Neural cell (in vitro differentiated cells): ENCODE measurements around the gene PGM5.

Experiments used
- CTCF ChIP-seq: fragments of 450-650 bp; IDR thresholded peaks from 2 replicates; pipeline ENCODE4 v1.5.1; 2014; ENCODE audit warnings: antibody characterized with exemption, mild to moderate bottlenecking, moderate library complexity; ENCODE audit not compliant: poor library complexity, severe bottlenecking
- EP300 ChIP-seq: fragments of 450-650 bp; conservative IDR thresholded peaks from 2 replicates; pipeline ENCODE4 v1.6.1; 2014; ENCODE audit warnings: antibody characterized with exemption, mild to moderate bottlenecking, moderate library complexity; ENCODE audit not compliant: poor library complexity, severe bottlenecking
- EZH2 ChIP-seq: fragments of 200-600, 300-800 bp; shearing (Covaris generic), sonication (generic); IDR thresholded peaks from 2 replicates; pipeline ENCODE4 v1.6.1; 2014; ENCODE audit warnings: antibody characterized with exemption, low read length, borderline replicate concordance, mild to moderate bottlenecking; ENCODE audit not compliant: insufficient read depth, poor library complexity, severe bottlenecking
- RAD21 ChIP-seq: fragments of 450-650 bp; conservative IDR thresholded peaks from 2 replicates; pipeline ENCODE4 v1.6.1; 2014; ENCODE audit warnings: antibody characterized with exemption, mild to moderate bottlenecking, moderate library complexity
- SMC3 ChIP-seq: fragments of 450-650 bp; conservative IDR thresholded peaks from 2 replicates; pipeline ENCODE4 v1.6.1; 2014; ENCODE audit warnings: antibody characterized with exemption, mild to moderate bottlenecking, moderate library complexity; ENCODE audit not compliant: poor library complexity
- TAF1 ChIP-seq: IDR thresholded peaks from 2 replicates; pipeline ENCODE4 v1.6.1; 2012; ENCODE audit warnings: low read depth

- TF ChIP-seq SMC3 (no peak), CTCF (no peak), TAF1 (no peak), RAD21 (no peak), EP300 (no peak), EZH2 (no peak)
Measured at GRCh38 chr9:68480807-68481206, 124.4 kb downstream of the PGM5 start.
